Mesothelial cell of epicardium (in vitro differentiated cells): ENCODE measurements around the gene RIC1. TPM values are rescaled to one million over a fixed set of nuclear protein-coding genes. Genes with fewer than 3 reads are reported as not detected.
"Not testable (repeated sequence)": the region's sequence is repeated elsewhere in the genome, so short reads cannot be mapped to it uniquely, and the experiment has no call there.

Source experiments
- DNase-seq, 2 experiments: peaks; one replicate each; pipeline ENCODE4 v3.0.0; 2021; ENCODE audit warnings: low spot score in 2 of 2; ENCODE audit not compliant: unreplicated experiment in 2 of 2
- H3K27ac Mint-ChIP-seq: 2 replicates; pipeline ENCODE4 v1.8.0; 2021; ENCODE audit warnings: mixed read lengths
- H3K27me3 Mint-ChIP-seq: 2 replicates; pipeline ENCODE4 v1.8.0; 2021; ENCODE audit warnings: low read depth, mixed read lengths
- H3K36me3 Mint-ChIP-seq: 2 replicates; pipeline ENCODE4 v1.8.0; 2021; ENCODE audit warnings: mixed read lengths
- H3K4me1 Mint-ChIP-seq: 2 replicates; pipeline ENCODE4 v1.8.0; 2021; ENCODE audit warnings: mixed read lengths
- H3K4me3 Mint-ChIP-seq: 2 replicates; pipeline ENCODE4 v1.8.0; 2021; ENCODE audit warnings: mild to moderate bottlenecking, moderate library complexity, mixed read lengths
- H3K9me3 Mint-ChIP-seq: 2 replicates; pipeline ENCODE4 v1.8.0; 2021; ENCODE audit warnings: mixed read lengths
- CTCF ChIP-seq: fragments of 200-600 bp; sonication (generic); IDR thresholded peaks from one replicate; pipeline ENCODE4 v1.5.0; 2021; ENCODE audit warnings: antibody characterized with exemption; ENCODE audit not compliant: unreplicated experiment
- total RNA-seq: library from RNA; stranded (reverse); gene quantifications from 3 replicates; pipeline ENCODE4 v1.2.1, GENCODE V29; 2021

RIC1 gene
- total RNA-seq, 1 donor from 2014 or later, result 39.2 TPM

DNA sequence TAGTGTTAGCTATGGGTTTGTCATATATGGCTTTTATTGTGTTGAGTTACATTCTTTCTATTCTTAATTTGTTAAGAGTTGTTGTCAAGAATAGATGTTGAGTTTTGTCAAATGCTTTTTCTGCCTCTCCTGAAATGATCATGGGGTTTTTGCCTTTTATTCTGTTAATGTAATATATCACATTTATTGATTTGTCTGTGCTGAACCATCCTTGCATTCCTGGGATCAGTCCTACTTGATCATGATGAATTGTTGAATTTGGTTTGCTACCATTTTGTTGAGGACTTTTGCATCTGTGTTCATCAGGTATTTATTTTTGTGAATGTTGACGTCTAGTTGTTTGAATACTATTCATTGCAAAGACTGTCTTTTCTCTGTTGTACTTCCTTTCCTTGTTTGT, 23.9 kb downstream of the RIC1 start:
- no peaks in the 10 kb centered on the region for H3K4me1 Mint-ChIP-seq

DNA sequence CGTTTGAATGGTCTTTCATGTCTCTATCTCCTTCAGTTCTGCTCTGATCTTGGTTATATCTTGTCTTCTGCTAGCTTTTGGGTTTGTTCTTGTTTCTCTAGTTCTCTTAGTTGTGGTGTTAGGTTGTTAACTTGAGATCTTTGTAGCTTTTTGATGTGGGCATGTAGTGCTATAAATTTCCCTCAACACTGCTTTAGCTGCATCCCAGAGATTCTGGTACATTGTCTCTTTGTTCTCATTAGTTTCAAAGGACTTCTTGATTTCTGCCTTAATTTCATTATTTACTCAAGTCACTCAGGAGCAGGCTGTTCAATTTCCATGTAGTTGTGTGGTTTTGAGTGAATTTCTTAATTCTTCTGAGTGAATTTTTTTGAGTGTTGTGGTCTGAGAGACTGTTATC, 33.9 kb downstream of the RIC1 start:
- not testable (repeated sequence) for H3K4me3 Mint-ChIP-seq, H3K4me1 Mint-ChIP-seq, DNase-seq, H3K27ac Mint-ChIP-seq, H3K27me3 Mint-ChIP-seq
- Mint-ChIP-seq H3K9me3 (peaks cover 52% of the 10 kb centered on the region), H3K36me3 (peaks cover 75% of the 10 kb centered on the region)

More for the DNA sequence above, 23.9 kb downstream of the RIC1 start:
- no peak for TF ChIP-seq CTCF
- no peaks in the 10 kb centered on the region for H3K27me3 Mint-ChIP-seq
- H3K9me3 Mint-ChIP-seq, result peaks cover 50% of the 10 kb centered on the region
- H3K36me3 Mint-ChIP-seq, result peaks cover 52% of the 10 kb centered on the region
- H3K27ac Mint-ChIP-seq, result no peak overlapping the region
- DNase-seq, result no peak
- no peak overlapping the region for H3K4me3 Mint-ChIP-seq

DNA sequence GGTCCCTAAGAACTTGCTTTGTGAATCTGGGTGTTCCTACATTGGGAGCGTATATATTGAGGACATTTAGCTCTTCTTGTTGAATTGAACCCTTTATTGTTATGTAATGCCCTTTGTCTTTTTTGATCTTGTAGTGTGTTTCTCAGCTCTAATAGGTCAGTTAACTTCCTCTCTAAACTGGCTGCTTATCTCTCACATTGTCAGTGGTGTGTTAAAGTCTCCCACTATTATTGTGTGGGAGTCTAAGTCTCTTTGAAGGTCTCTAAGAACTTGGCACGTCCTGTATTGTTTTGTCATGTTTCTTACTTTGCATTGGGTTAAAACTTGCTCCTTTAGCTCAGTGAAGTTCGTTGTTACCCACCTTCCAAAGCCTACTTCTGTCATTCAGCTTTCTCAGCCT, 36.2 kb downstream of the RIC1 start:
- no peaks in the 10 kb centered on the region for H3K4me1 Mint-ChIP-seq
- H3K27me3 Mint-ChIP-seq, result no peaks in the 10 kb centered on the region
- no peak overlapping the region for H3K4me3 Mint-ChIP-seq
- no peak for TF ChIP-seq CTCF
- H3K36me3 Mint-ChIP-seq, result peaks cover 86% of the 10 kb centered on the region
- peaks cover 63% of the 10 kb centered on the region for H3K9me3 Mint-ChIP-seq
- no peak for DNase-seq
- no peak overlapping the region for H3K27ac Mint-ChIP-seq

DNA sequence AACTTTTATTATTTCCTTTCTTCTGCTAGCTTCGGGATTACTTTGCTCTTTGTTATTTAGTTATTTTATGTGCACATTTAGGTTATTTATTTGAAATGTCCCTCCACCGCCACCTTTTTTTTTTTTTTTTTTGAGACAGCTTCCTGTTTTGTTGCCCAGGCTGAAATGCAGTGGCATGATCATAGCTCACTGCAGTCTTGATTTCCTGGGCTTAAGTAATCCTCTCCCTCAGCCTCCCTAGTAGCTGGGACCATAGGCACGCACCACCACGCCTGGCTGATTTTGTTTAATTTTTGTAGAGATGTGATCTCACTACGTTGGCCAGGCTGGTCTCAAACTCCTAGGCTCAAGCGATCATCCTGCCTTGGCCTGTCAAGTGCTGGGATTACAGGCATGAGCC, 38.5 kb downstream of the RIC1 start:
- peaks cover 68% of the 10 kb centered on the region for H3K36me3 Mint-ChIP-seq
- DNase-seq, result no peak
- H3K4me1 Mint-ChIP-seq, result peaks cover 7% of the 10 kb centered on the region
- no peak overlapping the region for H3K4me3 Mint-ChIP-seq
- H3K27me3 Mint-ChIP-seq, result no peaks in the 10 kb centered on the region
- H3K27ac Mint-ChIP-seq, result no peak overlapping the region
- peaks cover 45% of the 10 kb centered on the region for H3K9me3 Mint-ChIP-seq
- no peak for TF ChIP-seq CTCF

- Mint-ChIP-seq H3K27ac (no peak overlapping the region), H3K4me3 (no peak overlapping the region), H3K36me3 (peaks cover 46% of the 10 kb centered on the region), H3K27me3 (no peaks in the 10 kb centered on the region), H3K9me3 (peaks cover 22% of the 10 kb centered on the region), H3K4me1 (peaks cover 9% of the 10 kb centered on the region)
- no peak for TF ChIP-seq CTCF
- no peak for DNase-seq
These were observed 41.2 kb downstream of the RIC1 start for GRCh38 chr9:5670079-5670478.

- H3K4me3 Mint-ChIP-seq, result no peak overlapping the region
- no peak for TF ChIP-seq CTCF
- H3K4me1 Mint-ChIP-seq, result peaks cover 9% of the 10 kb centered on the region
- H3K27ac Mint-ChIP-seq, result peak overlapping the region; percentile 27
- H3K36me3 Mint-ChIP-seq, result peaks cover 36% of the 10 kb centered on the region
- no peak for DNase-seq
- peaks cover 24% of the 10 kb centered on the region for H3K9me3 Mint-ChIP-seq
- H3K27me3 Mint-ChIP-seq, result no peaks in the 10 kb centered on the region
These were observed 42.9 kb downstream of the RIC1 start for GRCh38 chr9:5671711-5672353.

- not testable (repeated sequence) for DNase-seq, H3K27ac Mint-ChIP-seq, H3K4me3 Mint-ChIP-seq, H3K27me3 Mint-ChIP-seq, H3K4me1 Mint-ChIP-seq
- Mint-ChIP-seq H3K9me3 (peaks cover 15% of the 10 kb centered on the region), H3K36me3 (peaks cover 15% of the 10 kb centered on the region)
These were observed 46.1 kb downstream of the RIC1 start for GRCh38 chr9:5675046-5675445.

DNA sequence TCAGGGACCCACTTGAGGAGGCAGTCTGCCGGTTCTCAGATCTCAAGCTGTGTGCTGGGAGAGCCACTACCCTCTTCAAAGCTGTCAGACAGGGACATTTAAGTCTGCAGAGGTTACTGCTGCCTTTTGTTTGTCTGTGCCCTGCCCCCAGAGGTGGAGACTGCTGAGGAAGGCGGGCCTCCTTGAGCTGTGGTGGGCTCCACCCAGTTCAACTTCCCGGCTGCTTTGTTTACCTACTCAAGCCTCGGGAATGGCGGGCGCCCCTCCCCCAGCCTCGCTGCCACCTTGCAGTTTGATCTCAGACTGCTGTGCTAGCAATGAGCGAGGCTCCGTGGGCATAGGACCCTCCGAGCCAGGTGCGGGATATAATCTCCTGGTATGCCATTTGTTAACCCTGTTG, 54.7 kb downstream of the RIC1 start:
- H3K4me3 Mint-ChIP-seq, H3K27ac Mint-ChIP-seq, H3K27me3 Mint-ChIP-seq, H3K4me1 Mint-ChIP-seq, DNase-seq: not testable (repeated sequence)
- H3K9me3 Mint-ChIP-seq, result peaks cover 33% of the 10 kb centered on the region
- H3K36me3 Mint-ChIP-seq, result peaks cover 48% of the 10 kb centered on the region
